GM12874 (cell line): ENCODE data around the gene CD40.

Source experiments
- CTCF ChIP-seq: IDR thresholded peaks from 2 replicates; pipeline ENCODE4 v1.5.1; 2011; ENCODE audit warnings: low read depth, mild to moderate bottlenecking, control low read depth, low read length, moderate library complexity; ENCODE audit not compliant: insufficient read depth

Gene CD40

GRCh38 chr20:46087161-46087560 lies 31.0 kb upstream of the CD40 start:
- no peak; the same call in 1 of the 2 replicates for TF ChIP-seq CTCF

GRCh38 chr20:46088409-46089166 lies 29.5 kb upstream of the CD40 start:
- no peak for TF ChIP-seq CTCF

GRCh38 chr20:46089167-46089416 lies 29.0 kb upstream of the CD40 start:
- TF ChIP-seq CTCF: peak; percentile 1; the same call in 1 of the 2 replicates

- TF ChIP-seq CTCF: peak; percentile 31
Measured at GRCh38 chr20:46089417-46090388, 28.4 kb upstream of the CD40 start, which contains the start of gene NCOA5. TSS of gene NCOA5 (minus strand) at chr20:46089962. CDS start at chr20:46079424, 10,538 bp downstream.

GRCh38 chr20:46093531-46093930 lies 24.6 kb upstream of the CD40 start:
- no peak for TF ChIP-seq CTCF

- TF ChIP-seq CTCF: peak; percentile 48
Measured at GRCh38 chr20:46099491-46100287, 18.4 kb upstream of the CD40 start.

- no peak for TF ChIP-seq CTCF
Measured at GRCh38 chr20:46100988-46101387, 17.1 kb upstream of the CD40 start.
